Epithelial cell of esophagus (primary cell): ENCODE data around the gene LRRK2.

Experiments used
- DNase-seq: peaks from one replicate; pipeline ENCODE4 v3.0.0; 2010; ENCODE audit warnings: low read depth
- H3K4me3 ChIP-seq: 2 replicates; pipeline ENCODE4 v1.5.1; 2011; ENCODE audit warnings: mild to moderate bottlenecking, low read length, control low read depth
- TF ChIP-seq, protein P1 (sequence below): IDR thresholded peaks from 2 replicates; pipeline ENCODE4 v1.5.1; 2011; ENCODE audit warnings: low read depth, mild to moderate bottlenecking, low read length, control low read depth, inconsistent platforms; ENCODE audit not compliant: insufficient read depth; ENCODE audit errors: missing control alignments

The LRRK2 gene

DNA sequence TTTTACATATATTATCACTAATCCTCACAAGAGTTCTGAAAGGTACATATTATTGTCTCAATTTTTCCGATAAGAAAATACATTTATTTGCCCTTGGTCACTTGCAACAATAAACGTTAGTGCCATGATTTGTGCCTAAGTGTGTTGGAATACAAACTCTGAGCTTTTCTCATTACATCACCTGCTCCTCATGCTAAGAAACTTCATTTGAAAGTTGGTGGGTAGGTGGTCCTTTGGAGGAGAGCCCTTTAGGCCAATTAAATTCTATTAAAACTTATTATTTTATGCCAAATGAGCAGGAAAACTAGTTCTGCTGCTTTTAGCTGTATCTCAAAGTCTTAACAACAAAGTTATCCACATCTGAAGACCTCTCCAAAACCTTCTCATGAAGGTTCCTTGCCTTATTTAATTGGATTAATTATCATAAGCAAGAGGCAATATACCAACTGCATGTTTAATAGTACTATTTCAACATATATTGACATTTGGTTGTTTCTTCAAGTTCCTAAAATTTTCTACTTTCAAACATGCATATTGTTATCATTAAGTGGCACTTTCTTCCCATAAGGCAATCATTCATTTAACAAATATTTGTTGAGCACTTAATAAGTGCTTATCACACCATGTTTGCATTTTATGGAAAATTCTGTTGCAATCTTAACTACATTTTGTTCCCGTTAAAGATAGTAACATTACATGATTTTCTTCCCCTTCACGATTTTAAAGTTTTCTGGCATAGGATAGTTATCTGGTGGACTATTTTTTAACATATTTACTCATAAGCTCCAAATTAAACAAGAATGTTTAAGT lies 40.1 kb upstream of the LRRK2 start:
- no peak overlapping the region for H3K4me3 ChIP-seq
- TF ChIP-seq, protein P1, sequence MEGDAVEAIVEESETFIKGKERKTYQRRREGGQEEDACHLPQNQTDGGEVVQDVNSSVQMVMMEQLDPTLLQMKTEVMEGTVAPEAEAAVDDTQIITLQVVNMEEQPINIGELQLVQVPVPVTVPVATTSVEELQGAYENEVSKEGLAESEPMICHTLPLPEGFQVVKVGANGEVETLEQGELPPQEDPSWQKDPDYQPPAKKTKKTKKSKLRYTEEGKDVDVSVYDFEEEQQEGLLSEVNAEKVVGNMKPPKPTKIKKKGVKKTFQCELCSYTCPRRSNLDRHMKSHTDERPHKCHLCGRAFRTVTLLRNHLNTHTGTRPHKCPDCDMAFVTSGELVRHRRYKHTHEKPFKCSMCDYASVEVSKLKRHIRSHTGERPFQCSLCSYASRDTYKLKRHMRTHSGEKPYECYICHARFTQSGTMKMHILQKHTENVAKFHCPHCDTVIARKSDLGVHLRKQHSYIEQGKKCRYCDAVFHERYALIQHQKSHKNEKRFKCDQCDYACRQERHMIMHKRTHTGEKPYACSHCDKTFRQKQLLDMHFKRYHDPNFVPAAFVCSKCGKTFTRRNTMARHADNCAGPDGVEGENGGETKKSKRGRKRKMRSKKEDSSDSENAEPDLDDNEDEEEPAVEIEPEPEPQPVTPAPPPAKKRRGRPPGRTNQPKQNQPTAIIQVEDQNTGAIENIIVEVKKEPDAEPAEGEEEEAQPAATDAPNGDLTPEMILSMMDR, result no peak
- no peak for DNase-seq

DNA sequence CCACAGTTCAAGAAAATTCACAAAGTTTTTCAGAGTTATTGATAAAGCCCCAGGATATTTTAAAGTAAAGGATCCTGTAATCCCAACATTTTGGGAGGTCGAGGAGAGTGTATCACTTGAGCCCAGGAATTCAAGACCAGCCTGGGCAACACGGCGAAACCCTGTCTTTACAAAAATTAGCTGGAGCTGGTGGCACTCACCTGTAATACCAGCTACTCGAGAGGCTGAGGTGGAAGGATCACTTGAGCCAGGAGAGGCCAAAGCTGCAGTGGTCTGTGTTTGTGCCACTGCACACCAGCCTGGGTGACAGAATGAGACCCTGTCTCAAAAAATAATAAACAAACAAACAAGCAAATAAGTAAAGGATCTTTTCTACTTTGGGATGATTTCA lies 39.5 kb upstream of the LRRK2 start:
- no peak for DNase-seq
- no peak overlapping the region for H3K4me3 ChIP-seq
- TF ChIP-seq, protein P1, result no peak

DNA sequence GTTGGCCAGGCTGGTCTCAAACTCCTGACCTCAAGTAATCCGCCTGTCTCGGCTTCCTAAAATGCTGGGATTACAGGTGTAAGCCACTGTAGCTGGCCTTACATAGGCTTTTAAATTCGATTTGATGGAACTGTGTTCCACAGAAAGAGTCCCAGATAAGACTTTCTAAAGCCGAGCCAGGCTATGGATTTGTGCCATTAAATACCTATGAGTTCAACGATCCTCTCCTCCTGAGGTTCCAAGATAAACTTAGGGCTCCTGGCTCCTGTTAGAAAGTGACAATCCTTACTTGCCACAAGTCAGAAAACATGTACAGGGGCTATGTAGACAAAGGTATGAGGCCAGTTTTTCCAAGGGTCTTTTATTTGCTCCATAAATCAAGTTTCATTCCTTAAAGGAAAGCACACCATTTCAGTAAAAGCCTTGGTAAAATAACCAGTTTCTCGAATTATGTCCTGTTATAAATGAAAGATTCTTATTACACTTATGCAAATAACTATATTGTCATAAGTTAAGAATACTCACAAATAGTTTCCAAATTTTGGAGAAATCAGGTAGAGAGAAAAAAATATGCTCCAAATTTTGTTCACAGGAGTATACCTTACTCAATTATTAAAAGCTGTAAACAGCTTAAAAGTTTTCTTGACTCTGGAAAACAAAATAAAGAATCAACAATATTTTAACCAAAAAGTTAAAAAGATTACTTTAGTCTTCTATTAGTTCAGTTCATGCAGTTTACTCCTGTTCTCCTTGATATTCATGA lies 36.1 kb upstream of the LRRK2 start:
- TF ChIP-seq, protein P1, result no peak
- no peak for DNase-seq

DNA sequence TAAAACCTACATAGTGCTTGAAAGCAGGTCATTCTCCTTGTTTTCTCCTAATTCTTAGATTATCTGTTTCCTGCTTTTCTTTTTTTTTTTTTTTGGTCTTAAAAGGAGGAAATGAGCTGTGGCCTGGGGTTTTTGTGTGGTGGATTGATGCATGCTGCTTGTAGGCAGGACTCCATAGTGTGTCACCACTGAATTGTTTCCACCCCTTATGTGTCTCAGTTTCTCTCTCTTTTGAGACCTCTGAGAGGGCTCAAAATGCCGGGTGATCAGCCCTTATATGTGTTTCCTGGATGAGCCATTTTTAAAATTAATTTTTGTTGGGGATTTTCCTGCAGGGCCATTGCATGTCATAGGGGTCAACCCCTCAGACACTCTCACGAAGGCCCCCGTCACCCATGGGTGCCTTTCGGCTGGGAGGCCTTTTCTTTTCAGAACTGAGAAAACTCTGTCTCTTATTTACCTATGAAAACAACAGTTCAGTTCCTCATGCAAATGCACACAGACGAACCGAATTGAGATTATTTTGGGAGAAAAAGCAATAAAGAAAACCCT lies 32.0 kb upstream of the LRRK2 start:
- DNase-seq, result no peak
- no peak overlapping the region for H3K4me3 ChIP-seq
- TF ChIP-seq, protein P1, result no peak

More for the DNA sequence above, 36.1 kb upstream of the LRRK2 start:
- H3K4me3 ChIP-seq, result no peak overlapping the region

DNA sequence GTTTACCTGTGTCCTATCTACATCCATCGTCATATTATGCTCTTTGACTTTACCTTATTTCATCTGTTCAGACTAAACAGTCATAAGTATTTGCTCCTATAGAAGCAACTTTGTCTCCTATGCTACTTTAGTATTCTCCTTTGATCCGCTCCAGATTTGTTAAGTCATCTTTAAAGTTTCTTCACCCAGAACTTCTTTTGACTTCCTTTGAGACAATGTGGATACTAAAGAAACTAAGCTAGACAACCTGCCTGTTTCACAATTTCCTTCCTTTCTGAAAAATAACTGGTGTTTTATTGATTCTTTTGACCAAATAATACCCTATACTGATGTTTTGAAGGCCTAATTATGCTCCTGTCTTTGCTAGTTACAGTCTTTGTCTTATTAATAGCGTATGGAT lies 30.0 kb upstream of the LRRK2 start:
- H3K4me3 ChIP-seq, result no peak overlapping the region
- no peak for DNase-seq
- TF ChIP-seq, protein P1, result no peak

DNA sequence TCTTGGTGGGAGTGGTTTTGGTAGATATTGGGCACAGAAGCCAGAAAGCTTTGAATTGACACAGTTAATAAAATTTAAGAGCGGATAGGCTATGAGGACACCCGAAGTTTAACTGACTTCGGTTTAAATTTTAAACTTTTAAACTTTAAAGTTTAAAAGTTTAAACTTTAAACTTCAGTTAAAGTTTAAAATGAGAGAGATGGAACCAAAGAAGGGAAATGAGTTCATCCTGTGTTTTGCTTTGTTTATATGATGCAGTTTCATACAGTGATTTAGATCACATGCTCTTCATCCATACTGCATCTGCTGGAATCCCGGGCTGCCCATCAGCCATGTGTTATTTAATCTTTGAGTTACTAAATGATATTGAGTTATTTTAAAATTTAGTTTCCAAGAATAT lies 27.2 kb upstream of the LRRK2 start:
- TF ChIP-seq, protein P1, result no peak

DNA sequence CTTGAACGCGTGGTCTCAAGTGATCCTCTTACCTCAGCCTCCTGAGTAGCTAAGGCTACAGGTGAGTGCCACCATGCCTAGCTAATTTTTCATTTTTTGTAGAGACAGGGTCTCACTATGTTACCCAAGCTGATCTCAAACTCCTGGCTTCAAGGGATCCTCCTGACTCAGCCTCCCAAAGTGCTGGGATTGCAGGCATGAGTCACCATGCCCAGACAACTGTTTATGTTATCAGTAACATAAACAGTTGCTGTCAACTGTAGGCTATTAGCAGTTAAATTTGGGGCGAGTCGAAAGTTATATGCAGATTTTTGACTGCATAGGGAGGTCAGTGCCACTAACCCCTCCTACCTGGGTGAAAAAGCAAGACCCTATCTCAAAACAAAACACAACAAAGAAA lies 26.2 kb upstream of the LRRK2 start:
- TF ChIP-seq, protein P1, result no peak
- no peak overlapping the region for H3K4me3 ChIP-seq
- DNase-seq, result no peak

More for the DNA sequence above, 27.2 kb upstream of the LRRK2 start:
- no peak overlapping the region for H3K4me3 ChIP-seq
- no peak for DNase-seq
